GM19351 (cell line): Measurements from ENCODE around the gene STX1B.
"Not testable (repeated sequence)": the region's sequence is repeated elsewhere in the genome, so short reads cannot be mapped to it uniquely, and the experiment has no call there.

Experiments
- ATAC-seq: cut with Tn5 transposase; IDR thresholded peaks from one replicate; pipeline ENCODE4 v1.9.1; 2021; ENCODE audit warnings: mild to moderate bottlenecking, moderate library complexity; ENCODE audit not compliant: unreplicated experiment

Gene STX1B

DNA sequence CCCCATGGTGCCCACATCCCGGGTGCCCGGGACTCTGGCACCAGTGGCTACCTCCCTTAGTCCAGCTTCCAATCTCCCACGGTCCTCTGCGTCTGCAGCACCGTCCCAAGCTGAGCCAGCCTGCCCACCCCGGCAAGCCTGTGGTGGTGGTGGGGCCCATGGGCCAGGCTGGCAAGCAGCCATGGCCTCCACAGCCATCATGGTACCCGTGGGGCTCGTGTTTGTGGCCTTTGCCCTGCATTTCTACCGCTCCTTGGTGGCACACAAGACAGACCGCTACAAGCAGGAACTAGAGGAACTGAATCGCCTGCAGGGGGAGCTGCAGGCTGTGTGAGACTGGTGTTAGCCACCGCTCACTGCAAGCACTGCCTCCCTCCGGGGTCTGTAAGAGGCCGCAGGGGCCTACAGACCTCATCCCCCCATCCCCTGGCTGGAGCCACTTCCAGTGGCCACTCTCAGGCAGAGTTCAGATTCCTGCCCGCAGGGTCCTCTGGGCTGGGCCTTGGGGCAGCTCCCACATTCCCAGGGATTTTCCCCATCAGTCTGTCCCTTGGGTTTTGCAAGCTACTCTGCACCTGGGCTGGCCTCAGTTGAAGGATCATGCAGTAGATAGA, 56.8 kb downstream of the STX1B start:
- no peak for ATAC-seq

DNA sequence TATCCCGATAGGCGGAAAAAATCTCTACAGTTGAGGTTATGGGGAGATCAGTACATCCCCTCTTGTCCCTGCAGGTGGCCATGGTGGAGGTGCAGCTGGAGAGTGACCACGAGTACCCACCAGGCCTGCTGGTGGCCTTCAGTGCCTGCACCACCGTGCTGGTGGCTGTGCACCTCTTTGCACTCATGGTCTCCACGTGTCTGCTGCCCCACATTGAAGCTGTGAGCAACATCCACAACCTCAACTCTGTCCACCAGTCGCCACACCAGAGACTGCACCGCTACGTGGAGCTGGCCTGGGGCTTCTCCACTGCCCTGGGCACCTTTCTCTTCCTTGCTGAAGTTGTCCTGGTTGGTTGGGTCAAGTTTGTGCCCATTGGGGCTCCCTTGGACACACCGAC, 57.3 kb downstream of the STX1B start:
- no peak for ATAC-seq

- no peak for ATAC-seq
Measured at GRCh38 chr16:30951750-30952149, 58.7 kb downstream of the STX1B start.

DNA sequence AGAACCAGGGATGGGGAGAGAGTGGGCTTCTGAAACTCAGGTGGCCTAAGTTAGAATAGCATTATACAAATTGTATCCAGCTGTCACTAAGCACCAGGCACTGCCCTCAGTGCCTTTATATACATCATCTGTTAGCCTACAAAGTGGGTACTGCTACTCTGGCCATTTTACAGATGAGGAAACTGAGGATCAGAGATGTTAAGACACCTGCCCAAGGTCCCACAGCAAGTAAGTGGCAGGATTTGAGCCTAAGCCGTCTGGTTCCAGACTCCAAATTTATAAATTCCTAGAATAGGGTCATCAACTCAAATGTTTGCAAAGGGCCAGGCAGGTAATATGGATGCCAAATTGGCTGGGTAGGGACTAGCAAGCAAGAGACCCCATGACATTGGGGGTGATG, 59.2 kb downstream of the STX1B start:
- no peak for ATAC-seq

DNA sequence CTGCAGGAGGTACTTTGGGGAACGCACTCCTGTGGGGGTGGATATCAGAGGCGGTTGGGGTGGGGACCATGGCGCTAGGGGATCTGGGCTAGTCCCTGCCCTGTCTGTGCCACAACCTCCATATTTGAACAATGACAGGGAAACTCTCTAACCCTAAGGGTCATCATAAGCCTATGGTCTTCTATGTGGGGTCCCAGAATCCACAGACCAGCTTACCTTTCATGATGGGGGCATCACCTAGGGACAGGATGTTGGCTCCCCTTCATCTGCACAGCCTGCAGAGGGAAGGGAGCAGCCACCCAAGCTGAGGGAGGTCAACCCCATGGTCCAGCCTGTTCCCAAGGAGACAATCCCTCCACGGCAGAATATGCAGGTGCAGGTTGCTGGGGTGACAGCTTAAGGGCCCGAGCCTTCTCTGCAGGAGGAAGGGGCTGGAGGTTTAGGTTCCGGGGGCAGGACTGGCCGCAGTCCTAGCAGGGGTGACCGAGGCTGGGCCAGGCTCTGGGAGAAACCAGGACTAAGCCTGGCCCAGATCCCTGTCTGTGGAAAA, 59.8 kb downstream of the STX1B start:
- ATAC-seq, result no peak

DNA sequence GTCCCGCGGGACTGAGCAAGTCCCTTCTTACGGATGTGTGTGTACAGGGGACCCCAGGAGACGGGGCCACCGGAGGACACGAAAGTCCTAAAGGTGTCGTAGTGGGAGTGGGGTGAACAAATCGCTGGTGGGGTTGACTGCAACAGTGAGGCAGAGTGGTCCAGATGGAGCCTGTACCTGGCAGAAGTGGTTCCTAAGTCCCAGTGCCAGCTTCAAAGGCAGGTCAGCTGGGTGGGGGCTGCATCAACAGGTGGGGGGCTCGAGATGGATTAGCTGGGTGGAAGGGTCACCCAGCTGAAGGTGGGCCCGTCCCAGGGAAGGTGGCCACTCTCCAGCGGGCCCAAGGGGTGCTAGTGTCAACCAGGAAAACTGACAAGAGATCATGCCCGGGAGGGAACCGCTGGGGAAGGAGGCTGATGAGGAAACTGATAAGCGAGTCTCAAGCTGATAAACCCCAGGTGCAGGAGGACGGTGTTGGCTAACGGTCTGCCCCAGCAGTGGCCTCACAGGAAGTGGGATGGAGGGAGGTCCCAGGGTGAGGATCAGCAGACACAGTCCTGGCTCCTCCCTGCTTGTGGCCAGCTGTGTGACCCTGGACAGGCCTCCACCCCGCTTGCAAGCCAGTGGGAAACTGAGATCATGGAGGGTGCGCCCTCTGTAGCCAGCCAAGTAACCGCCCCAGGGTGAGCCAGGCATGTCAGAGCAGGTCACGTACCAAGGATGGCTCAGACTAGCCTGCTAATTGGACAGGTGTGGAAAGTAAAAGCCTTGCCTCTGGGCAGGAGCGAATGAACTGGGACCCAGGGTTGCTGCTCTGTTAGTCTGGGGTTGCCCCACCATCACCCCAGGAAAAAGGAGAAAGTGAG, 60.6 kb downstream of the STX1B start:
- peak; percentile 56 for ATAC-seq

- peak; percentile 62 for ATAC-seq
Measured at GRCh38 chr16:30948667-30949649, 61.5 kb downstream of the STX1B start, which contains the start of gene ORAI3. Gene ORAI3 (plus strand): TSS chr16:30949068. CDS start chr16:30949290, 222 bp downstream.

DNA sequence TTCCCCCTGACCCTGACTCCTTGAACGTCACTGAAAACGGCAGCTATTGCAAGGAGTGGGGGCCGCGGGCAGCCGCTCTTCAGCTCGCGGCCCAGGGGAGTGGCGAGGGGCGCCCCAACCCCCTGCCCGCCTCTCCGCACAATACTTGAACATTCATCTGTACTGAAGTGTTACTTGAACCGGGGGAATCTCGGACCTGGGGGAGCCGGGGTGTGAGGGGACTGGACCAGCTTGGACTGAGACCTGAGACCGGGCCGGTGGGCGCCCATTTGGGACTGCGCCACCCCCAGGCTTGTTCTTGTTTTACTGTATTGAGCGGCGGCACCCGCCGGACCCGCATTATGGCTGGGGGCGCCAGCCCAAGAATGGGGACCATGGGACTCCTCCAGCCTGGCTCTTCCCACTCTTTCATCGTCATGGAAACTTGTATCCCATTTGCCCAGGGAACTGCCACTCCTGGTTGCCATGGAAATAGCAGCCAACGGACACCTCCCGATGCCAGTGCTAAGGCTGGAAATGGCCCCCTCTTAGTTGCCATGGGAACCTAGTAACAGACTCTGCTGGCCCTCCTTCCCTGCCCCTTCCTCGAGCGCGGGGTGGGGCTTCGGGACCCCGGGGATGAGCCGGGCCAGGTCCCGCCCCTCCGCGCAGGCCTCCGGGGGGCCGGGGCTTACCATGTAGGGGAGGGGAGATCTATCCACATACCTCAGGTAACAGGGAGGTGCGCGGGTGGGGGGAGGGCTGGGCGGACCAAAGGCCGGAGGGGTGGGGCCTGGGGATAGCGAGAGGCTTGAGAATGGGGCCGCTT, 62.4 kb downstream of the STX1B start:
- no peak for ATAC-seq

DNA sequence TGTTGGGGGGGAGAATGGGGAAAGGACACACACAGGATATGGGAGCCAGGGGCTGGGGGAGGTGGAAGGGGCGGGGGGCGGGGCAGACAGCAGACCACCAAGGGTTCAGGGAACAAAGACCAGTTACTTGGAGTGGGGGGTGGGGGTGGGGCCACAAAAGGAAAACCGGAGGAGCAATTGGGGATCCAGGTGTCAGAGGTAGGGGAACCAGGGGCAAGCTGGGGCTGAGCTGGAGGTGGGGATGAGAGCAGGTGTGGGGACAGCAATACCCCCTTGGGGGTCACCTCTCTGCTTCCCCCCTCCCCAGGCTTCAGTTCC, 62.9 kb downstream of the STX1B start:
- no peak for ATAC-seq

DNA sequence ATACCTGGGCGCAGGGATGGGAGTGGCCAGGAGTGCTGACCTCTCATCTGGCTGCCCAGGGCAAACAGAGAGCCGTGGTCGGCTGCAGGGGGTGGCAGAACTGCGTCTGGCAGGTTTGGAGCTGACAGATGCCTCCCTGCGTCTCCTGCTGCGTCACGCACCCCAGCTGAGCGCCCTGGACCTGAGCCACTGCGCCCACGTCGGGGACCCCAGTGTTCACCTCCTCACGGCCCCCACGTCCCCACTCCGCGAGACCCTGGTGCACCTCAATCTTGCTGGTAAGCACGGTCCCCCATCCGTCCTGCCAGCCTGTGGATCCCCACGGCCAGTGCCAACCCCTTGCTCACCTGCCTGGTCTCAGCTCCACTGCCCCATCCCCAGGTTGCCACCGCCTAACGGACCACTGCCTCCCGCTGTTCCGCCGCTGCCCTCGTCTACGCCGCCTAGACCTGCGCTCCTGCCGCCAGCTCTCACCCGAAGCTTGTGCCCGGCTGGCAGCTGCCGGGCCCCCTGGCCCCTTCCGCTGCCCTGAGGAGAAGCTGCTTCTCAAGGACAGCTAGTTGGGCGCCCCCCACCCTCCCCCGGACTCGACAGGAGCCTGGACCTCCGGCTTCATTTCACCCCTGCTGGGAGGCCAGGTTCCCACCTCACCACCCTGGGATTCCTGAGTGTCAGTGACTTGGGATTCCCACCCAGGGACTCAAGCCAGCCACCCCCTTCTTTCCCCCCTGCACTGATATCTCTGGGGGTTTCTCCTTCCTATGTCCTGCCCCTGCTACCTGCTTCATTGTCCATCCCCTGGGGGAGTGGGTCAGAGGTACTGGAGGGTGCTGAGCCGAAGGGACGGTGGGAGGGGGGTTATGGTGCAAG, 63.5 kb downstream of the STX1B start:
- no peak for ATAC-seq

GRCh38 chr16:30944352-30944751, 66.1 kb downstream of the STX1B start:
- no peak for ATAC-seq

DNA sequence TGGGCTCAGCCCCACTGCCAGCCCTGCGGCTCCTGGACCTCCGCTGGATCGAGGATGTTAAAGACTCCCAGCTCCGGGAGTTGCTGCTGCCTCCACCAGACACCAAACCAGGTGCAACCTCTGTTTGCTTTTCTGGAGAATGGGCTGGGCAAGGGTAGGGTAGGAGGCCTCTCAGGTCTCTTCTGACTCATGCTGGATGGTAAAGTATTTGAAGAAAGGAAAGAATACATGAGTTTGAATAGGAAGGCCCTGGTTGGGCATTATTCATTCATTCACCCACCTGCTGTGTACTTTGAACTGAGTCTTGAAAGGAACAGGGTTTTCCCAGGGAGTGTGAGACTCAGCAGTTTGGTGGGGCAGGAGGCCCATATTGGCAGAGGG, 68.0 kb downstream of the STX1B start:
- ATAC-seq, result no peak

DNA sequence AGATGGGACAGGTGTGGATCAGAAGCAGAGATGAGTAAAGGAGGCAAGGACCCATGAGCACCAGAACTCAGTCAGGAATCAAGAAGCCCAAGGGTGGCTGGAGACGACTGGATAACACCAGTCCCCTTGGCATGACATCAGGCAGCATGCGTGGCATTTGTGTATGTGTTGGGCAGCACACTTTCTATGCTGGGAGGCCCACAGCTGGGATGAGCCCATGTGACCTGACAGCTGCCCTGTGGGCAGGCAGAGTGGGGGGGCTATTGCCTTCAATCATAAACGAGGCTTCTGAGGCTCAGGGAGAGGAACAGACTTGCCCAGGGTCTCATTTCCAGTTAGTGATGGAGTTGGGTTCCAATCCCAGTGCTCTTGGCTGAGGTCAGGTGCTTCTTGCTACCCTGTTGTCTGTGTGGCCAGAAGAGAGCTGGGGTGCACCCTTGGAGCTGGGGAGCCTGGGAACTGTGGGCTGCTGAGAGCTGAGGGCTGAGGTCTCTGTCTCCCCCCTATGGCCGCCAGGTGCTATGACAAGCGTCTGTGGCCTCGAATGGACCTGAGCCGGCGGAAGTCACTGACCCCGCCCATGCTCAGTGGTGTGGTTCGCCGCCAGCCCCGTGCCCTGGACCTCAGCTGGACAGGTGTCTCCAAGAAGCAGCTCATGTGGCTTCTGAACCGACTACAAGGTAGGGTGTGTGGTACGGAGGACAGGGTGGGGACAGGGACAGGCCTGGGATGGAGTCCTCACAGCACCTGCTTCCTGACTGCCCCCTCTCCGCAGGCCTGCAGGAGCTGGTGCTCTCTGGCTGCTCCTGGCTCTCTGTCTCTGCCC, 68.6 kb downstream of the STX1B start:
- ATAC-seq, result peak; percentile 90

- ATAC-seq, result not testable (repeated sequence)
Measured at GRCh38 chr16:30939571-30939970, 70.9 kb downstream of the STX1B start.
